HEK293 (cell line): ENCODE results near the gene TBC1D5.

Source experiments
- CTCF ChIA-PET: fragments of 350-600 bp; formaldehyde crosslinking; extraction: SDS; loops from one replicate; lab custom pipeline; 2021; ENCODE audit warnings: antibody characterized with exemption; lab: Yijun Ruan, JAX
- POLR2A ChIA-PET: fragments of 300-600 bp; formaldehyde crosslinking; extraction: SDS; loops from one replicate; lab custom pipeline; 2020; ENCODE audit warnings: antibody characterized with exemption, inconsistent platforms; lab: Yijun Ruan, JAX
- H3K27ac ChIP-seq: fragments of 200-500 bp; sonication (Bioruptor generic); 2 replicates; pipeline ENCODE4 v1.5.1; 2014; ENCODE audit warnings: low read depth, low read length, control low read depth, inconsistent platforms; ENCODE audit errors: extremely low read depth
- H3K36me3 ChIP-seq, 2 experiments: fragments of 200-500 bp in 1 of 2; sonication (Bioruptor generic) in 1 of 2; 1 replicate in 1 of 2; 2 replicates in 1 of 2; pipeline ENCODE4 v1.5.1; 2014 to 2017; ENCODE audit warnings: inconsistent platforms in 2 of 2, low read length in 2 of 2; ENCODE audit not compliant: control insufficient read depth in 2 of 2, insufficient read depth in 1 of 2
- H3K4me1 ChIP-seq: fragments of 200-500 bp; sonication (Bioruptor generic); 2 replicates; pipeline ENCODE4 v1.5.1; 2014; ENCODE audit warnings: mild to moderate bottlenecking, low read length, inconsistent platforms; ENCODE audit not compliant: control insufficient read depth, insufficient read depth
- H3K4me3 ChIP-seq: 2 replicates; pipeline ENCODE4 v1.5.1; 2011; ENCODE audit warnings: low read depth, mild to moderate bottlenecking, control low read depth, low read length, moderate library complexity
- H3K9me3 ChIP-seq: fragments of 200-500 bp; sonication (Bioruptor generic); 2 replicates; pipeline ENCODE4 v1.5.1; 2014; ENCODE audit warnings: low read depth, low read length, inconsistent platforms; ENCODE audit not compliant: control insufficient read depth, insufficient read depth
- HOXD13 ChIP-seq: sonication (generic); formaldehyde crosslinking; IDR thresholded peaks from 2 replicates; pipeline ENCODE4 v1.8.0; 2022; ENCODE audit warnings: missing genetic modification reagents, borderline replicate concordance
- MYNN ChIP-seq: fragments of 450-650 bp; formaldehyde crosslinking; IDR thresholded peaks from 2 replicates; pipeline ENCODE4 v1.5.1; 2016; ENCODE audit warnings: missing biosample characterization, missing genetic modification characterization, borderline replicate concordance
- ZIC2 ChIP-seq: fragments of 450-650 bp; formaldehyde crosslinking; IDR thresholded peaks from 2 replicates; pipeline ENCODE4 v1.5.1; 2016; ENCODE audit warnings: missing biosample characterization, missing genetic modification characterization
- ZNF175 ChIP-seq: fragments of 450-650 bp; formaldehyde crosslinking; IDR thresholded peaks from 2 replicates; pipeline ENCODE4 v1.5.1; 2016; ENCODE audit warnings: missing biosample characterization, missing genetic modification characterization
- ZNF19 ChIP-seq: fragments of 450-650 bp; formaldehyde crosslinking; IDR thresholded peaks from 2 replicates; pipeline ENCODE4; 2016; ENCODE audit warnings: missing biosample characterization, missing genetic modification characterization, low read depth
- ZNF221 ChIP-seq: fragments of 450-650 bp; formaldehyde crosslinking; IDR thresholded peaks from 2 replicates; pipeline ENCODE4 v1.5.1; 2017; ENCODE audit warnings: missing biosample characterization, missing genetic modification characterization, borderline replicate concordance
- ZNF335 ChIP-seq: fragments of 450-650 bp; formaldehyde crosslinking; conservative IDR thresholded peaks from 2 replicates; pipeline ENCODE4 v1.5.1; 2016; ENCODE audit warnings: missing biosample characterization, missing genetic modification characterization
- ZNF391 ChIP-seq: fragments of 450-650 bp; formaldehyde crosslinking; IDR thresholded peaks from 2 replicates; pipeline ENCODE4 v1.5.1; 2016; ENCODE audit warnings: low read depth, missing biosample characterization, missing genetic modification characterization, borderline replicate concordance
- ZNF529 ChIP-seq: fragments of 450-650 bp; formaldehyde crosslinking; IDR thresholded peaks from 2 replicates; pipeline ENCODE4 v1.5.1; 2017; ENCODE audit warnings: missing genetic modification characterization, missing biosample characterization; ENCODE audit not compliant: insufficient replicate concordance
- TF ChIP-seq, protein P1 (sequence below): fragments of 450-650 bp; formaldehyde crosslinking; IDR thresholded peaks from 2 replicates; pipeline ENCODE4 v1.5.1; 2016; ENCODE audit warnings: missing biosample characterization, missing genetic modification characterization, borderline replicate concordance
- TF ChIP-seq, protein P2 (sequence below): fragments of 450-650 bp; formaldehyde crosslinking; IDR thresholded peaks from 2 replicates; pipeline ENCODE4 v1.5.1; 2016; ENCODE audit warnings: missing biosample characterization, missing genetic modification characterization
- TF ChIP-seq, protein P3 (sequence below): fragments of 450-650 bp; formaldehyde crosslinking; IDR thresholded peaks from 2 replicates; pipeline ENCODE4 v1.5.1; 2017; ENCODE audit warnings: missing biosample characterization, missing genetic modification characterization
- TF ChIP-seq, protein P4 (sequence below): fragments of 450-650 bp; formaldehyde crosslinking; IDR thresholded peaks from 2 replicates; pipeline ENCODE4 v1.5.1; 2016; ENCODE audit warnings: missing biosample characterization, missing genetic modification characterization, borderline replicate concordance
- TF ChIP-seq, protein P5 (sequence below): fragments of 450-650 bp; formaldehyde crosslinking; IDR thresholded peaks from 2 replicates; pipeline ENCODE4 v1.5.1; 2016; ENCODE audit warnings: missing biosample characterization, missing genetic modification characterization
- TF ChIP-seq, protein P6 (sequence below): fragments of 450-650 bp; formaldehyde crosslinking; IDR thresholded peaks from 2 replicates; pipeline ENCODE4; 2016; ENCODE audit warnings: missing biosample characterization, missing genetic modification characterization

The TBC1D5 gene

DNA sequence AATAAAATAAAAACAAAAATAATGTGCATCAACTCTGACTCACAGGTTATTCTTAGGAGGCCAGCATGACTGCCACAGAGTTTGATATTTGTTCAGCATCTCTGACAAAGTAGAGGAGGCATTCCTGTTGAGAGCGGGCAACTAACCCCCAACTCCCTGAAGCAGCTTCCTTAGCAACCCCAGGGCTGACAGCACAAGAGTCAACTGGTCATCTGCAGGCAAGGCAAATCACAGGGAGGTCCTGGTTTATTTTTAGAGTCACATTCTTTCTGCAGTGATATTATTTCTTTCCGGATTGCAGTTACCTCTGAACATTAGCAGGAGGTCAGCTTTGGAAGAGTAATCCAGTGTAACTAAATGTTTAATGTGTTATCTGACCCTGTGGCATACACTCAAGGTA, 584.7 kb downstream of the TBC1D5 start:
- TF ChIP-seq, protein P1, sequence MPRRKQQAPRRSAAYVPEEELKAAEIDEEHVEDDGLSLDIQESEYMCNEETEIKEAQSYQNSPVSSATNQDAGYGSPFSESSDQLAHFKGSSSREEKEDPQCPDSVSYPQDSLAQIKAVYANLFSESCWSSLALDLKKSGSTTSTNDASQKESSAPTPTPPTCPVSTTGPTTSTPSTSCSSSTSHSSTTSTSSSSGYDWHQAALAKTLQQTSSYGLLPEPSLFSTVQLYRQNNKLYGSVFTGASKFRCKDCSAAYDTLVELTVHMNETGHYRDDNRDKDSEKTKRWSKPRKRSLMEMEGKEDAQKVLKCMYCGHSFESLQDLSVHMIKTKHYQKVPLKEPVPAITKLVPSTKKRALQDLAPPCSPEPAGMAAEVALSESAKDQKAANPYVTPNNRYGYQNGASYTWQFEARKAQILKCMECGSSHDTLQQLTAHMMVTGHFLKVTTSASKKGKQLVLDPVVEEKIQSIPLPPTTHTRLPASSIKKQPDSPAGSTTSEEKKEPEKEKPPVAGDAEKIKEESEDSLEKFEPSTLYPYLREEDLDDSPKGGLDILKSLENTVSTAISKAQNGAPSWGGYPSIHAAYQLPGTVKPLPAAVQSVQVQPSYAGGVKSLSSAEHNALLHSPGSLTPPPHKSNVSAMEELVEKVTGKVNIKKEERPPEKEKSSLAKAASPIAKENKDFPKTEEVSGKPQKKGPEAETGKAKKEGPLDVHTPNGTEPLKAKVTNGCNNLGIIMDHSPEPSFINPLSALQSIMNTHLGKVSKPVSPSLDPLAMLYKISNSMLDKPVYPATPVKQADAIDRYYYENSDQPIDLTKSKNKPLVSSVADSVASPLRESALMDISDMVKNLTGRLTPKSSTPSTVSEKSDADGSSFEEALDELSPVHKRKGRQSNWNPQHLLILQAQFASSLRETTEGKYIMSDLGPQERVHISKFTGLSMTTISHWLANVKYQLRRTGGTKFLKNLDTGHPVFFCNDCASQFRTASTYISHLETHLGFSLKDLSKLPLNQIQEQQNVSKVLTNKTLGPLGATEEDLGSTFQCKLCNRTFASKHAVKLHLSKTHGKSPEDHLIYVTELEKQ (tag by site-specific recombination) = no peak
- TF ChIP-seq, protein P2, sequence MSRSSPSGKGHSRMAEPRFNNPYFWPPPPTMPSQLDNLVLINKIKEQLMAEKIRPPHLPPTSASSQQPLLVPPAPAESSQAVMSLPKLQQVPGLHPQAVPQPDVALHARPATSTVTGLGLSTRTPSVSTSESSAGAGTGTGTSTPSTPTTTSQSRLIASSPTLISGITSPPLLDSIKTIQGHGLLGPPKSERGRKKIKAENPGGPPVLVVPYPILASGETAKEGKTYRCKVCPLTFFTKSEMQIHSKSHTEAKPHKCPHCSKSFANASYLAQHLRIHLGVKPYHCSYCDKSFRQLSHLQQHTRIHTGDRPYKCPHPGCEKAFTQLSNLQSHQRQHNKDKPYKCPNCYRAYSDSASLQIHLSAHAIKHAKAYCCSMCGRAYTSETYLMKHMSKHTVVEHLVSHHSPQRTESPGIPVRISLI = no peak
- TF ChIP-seq, protein P3, sequence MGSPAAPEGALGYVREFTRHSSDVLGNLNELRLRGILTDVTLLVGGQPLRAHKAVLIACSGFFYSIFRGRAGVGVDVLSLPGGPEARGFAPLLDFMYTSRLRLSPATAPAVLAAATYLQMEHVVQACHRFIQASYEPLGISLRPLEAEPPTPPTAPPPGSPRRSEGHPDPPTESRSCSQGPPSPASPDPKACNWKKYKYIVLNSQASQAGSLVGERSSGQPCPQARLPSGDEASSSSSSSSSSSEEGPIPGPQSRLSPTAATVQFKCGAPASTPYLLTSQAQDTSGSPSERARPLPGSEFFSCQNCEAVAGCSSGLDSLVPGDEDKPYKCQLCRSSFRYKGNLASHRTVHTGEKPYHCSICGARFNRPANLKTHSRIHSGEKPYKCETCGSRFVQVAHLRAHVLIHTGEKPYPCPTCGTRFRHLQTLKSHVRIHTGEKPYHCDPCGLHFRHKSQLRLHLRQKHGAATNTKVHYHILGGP (tag by site-specific recombination) = no peak
- TF ChIP-seq HOXD13 (CRISPR knock-in tag) (no peak), ZNF175 (no peak), ZIC2 (no peak), ZNF335 (no peak), ZNF19 (tag by site-specific recombination) (no peak), ZNF529 (tag by site-specific recombination) (no peak), ZNF391 (no peak), ZNF221 (tag by site-specific recombination) (no peak), MYNN (no peak)
- TF ChIP-seq, protein P4, sequence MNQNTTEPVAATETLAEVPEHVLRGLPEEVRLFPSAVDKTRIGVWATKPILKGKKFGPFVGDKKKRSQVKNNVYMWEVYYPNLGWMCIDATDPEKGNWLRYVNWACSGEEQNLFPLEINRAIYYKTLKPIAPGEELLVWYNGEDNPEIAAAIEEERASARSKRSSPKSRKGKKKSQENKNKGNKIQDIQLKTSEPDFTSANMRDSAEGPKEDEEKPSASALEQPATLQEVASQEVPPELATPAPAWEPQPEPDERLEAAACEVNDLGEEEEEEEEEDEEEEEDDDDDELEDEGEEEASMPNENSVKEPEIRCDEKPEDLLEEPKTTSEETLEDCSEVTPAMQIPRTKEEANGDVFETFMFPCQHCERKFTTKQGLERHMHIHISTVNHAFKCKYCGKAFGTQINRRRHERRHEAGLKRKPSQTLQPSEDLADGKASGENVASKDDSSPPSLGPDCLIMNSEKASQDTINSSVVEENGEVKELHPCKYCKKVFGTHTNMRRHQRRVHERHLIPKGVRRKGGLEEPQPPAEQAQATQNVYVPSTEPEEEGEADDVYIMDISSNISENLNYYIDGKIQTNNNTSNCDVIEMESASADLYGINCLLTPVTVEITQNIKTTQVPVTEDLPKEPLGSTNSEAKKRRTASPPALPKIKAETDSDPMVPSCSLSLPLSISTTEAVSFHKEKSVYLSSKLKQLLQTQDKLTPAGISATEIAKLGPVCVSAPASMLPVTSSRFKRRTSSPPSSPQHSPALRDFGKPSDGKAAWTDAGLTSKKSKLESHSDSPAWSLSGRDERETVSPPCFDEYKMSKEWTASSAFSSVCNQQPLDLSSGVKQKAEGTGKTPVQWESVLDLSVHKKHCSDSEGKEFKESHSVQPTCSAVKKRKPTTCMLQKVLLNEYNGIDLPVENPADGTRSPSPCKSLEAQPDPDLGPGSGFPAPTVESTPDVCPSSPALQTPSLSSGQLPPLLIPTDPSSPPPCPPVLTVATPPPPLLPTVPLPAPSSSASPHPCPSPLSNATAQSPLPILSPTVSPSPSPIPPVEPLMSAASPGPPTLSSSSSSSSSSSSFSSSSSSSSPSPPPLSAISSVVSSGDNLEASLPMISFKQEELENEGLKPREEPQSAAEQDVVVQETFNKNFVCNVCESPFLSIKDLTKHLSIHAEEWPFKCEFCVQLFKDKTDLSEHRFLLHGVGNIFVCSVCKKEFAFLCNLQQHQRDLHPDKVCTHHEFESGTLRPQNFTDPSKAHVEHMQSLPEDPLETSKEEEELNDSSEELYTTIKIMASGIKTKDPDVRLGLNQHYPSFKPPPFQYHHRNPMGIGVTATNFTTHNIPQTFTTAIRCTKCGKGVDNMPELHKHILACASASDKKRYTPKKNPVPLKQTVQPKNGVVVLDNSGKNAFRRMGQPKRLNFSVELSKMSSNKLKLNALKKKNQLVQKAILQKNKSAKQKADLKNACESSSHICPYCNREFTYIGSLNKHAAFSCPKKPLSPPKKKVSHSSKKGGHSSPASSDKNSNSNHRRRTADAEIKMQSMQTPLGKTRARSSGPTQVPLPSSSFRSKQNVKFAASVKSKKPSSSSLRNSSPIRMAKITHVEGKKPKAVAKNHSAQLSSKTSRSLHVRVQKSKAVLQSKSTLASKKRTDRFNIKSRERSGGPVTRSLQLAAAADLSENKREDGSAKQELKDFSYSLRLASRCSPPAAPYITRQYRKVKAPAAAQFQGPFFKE (tag by site-specific recombination) = no peak
- TF ChIP-seq, protein P5, sequence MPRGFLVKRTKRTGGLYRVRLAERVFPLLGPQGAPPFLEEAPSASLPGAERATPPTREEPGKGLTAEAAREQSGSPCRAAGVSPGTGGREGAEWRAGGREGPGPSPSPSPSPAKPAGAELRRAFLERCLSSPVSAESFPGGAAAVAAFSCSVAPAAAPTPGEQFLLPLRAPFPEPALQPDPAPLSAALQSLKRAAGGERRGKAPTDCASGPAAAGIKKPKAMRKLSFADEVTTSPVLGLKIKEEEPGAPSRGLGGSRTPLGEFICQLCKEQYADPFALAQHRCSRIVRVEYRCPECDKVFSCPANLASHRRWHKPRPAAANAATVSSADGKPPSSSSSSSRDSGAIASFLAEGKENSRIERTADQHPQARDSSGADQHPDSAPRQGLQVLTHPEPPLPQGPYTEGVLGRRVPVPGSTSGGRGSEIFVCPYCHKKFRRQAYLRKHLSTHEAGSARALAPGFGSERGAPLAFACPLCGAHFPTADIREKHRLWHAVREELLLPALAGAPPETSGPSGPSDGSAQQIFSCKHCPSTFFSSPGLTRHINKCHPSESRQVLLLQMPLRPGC (tag by site-specific recombination) = no peak
- TF ChIP-seq, protein P6, sequence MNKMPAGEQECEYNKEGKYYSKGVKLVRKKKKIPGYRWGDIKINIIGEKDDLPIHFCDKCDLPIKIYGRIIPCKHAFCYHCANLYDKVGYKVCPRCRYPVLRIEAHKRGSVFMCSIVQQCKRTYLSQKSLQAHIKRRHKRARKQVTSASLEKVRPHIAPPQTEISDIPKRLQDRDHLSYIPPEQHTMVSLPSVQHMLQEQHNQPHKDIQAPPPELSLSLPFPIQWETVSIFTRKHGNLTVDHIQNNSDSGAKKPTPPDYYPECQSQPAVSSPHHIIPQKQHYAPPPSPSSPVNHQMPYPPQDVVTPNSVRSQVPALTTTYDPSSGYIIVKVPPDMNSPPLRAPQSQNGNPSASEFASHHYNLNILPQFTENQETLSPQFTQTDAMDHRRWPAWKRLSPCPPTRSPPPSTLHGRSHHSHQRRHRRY (tag by site-specific recombination) = no peak
- no peak overlapping the region for H3K27ac ChIP-seq
- no peak overlapping the region for H3K4me3 ChIP-seq
- POLR2A ChIA-PET = no interaction called here
- peaks cover 0 to 16% of the 10 kb centered on the region in 2 experiments; a peak in 1 of 3 replicates for H3K36me3 ChIP-seq
- H3K9me3 ChIP-seq = no peaks in the 10 kb centered on the region
- CTCF ChIA-PET = interaction anchor here (0.6 to 0.7 kb wide), 2 partner anchors 68 to 320 kb away, joined by 3 read pairs; no protein-coding TSS in a partner anchor
- no peaks in the 10 kb centered on the region for H3K4me1 ChIP-seq
